GM06990 (cell line): ENCODE results near the gene CFDP1.

Experiments
- DNase-seq: peaks from one replicate; pipeline ENCODE4 v3.0.0-alpha.2; 2011; ENCODE audit not compliant: insufficient read length; ENCODE audit errors: extremely low read depth
- H3K27me3 ChIP-seq: replicated peaks from 2 replicates; pipeline ENCODE4 v1.6.0; 2011; ENCODE audit warnings: low read length; ENCODE audit not compliant: control insufficient read depth, insufficient read depth
- H3K36me3 ChIP-seq: 2 replicates; pipeline ENCODE4 v1.5.1; 2011; ENCODE audit warnings: low read length; ENCODE audit not compliant: control insufficient read depth, insufficient read depth
- H3K4me3 ChIP-seq: replicated peaks from 2 replicates; pipeline ENCODE4 v1.5.1; 2011; ENCODE audit warnings: low read depth, mild to moderate bottlenecking, control low read depth, low read length
- CTCF ChIP-seq: IDR thresholded peaks from 2 replicates; pipeline ENCODE4 v1.5.1; 2011; ENCODE audit warnings: low read length, control low read depth, mild to moderate bottlenecking, inconsistent platforms; ENCODE audit not compliant: insufficient read depth, poor library complexity, severe bottlenecking

CFDP1 gene

GRCh38 chr16:75383141-75383540 is 50.2 kb downstream of the CFDP1 start:
- no peak for TF ChIP-seq CTCF
- no peaks in the 10 kb centered on the region for H3K36me3 ChIP-seq
- no peak for DNase-seq
- H3K27me3 ChIP-seq = no peaks in the 10 kb centered on the region
- H3K4me3 ChIP-seq = no peak overlapping the region

GRCh38 chr16:75382611-75383010 is 50.7 kb downstream of the CFDP1 start:
- DNase-seq = no peak
- Histone ChIP-seq H3K4me3 (no peak overlapping the region), H3K27me3 (no peaks in the 10 kb centered on the region), H3K36me3 (no peaks in the 10 kb centered on the region)
- no peak for TF ChIP-seq CTCF

- no peaks in the 10 kb centered on the region for H3K27me3 ChIP-seq
- no peaks in the 10 kb centered on the region for H3K36me3 ChIP-seq
- H3K4me3 ChIP-seq = no peak overlapping the region
- DNase-seq = no peak
- TF ChIP-seq CTCF = no peak
Observed at GRCh38 chr16:75380870-75381269, 52.4 kb downstream of the CFDP1 start.

- H3K4me3 ChIP-seq = no peak overlapping the region; the same call in 1 of the 2 replicates
- no peaks in the 10 kb centered on the region for H3K27me3 ChIP-seq
- peak; percentile 56 for DNase-seq
- H3K36me3 ChIP-seq = no peaks in the 10 kb centered on the region
- no peak for TF ChIP-seq CTCF
Observed at GRCh38 chr16:75379911-75380847, 53.1 kb downstream of the CFDP1 start.

- no peak overlapping the region; the same call in 1 of the 2 replicates for H3K4me3 ChIP-seq
- H3K36me3 ChIP-seq = no peaks in the 10 kb centered on the region
- TF ChIP-seq CTCF = no peak
- peak; percentile 40 for DNase-seq
- no peaks in the 10 kb centered on the region for H3K27me3 ChIP-seq
Observed at GRCh38 chr16:75379339-75379738, 54.0 kb downstream of the CFDP1 start.
